ENCODE results near the gene HTR3A. TPM values are rescaled to one million over a fixed set of nuclear protein-coding genes. Genes with fewer than 3 reads are reported as not detected.

The HTR3A gene
- total and polyA plus RNA-seq, 9 of the 15 experiments (the other 6 are each of a cell fraction or from before 2014, with no cell fraction given), result not detected

GRCh38 chr11:113977071-113977490, 2.2 kb downstream of the HTR3A start:
- H2AFZ ChIP-seq (ENCODE audit: low read depth, low read length), result no peak overlapping the region
- CTCF ChIA-PET (ENCODE audit: low intra/inter-chr PET ratio), result no interaction called here
- ATAC-seq (no peak), FAIRE-seq (no peak), DNase-seq (ENCODE audit: extremely low read depth in 1 of 4, low spot score in 3 of 4) (no peak)
- H3K27ac ChIP-seq (ENCODE audit: extremely low read depth, low read depth, low read length), result no peak overlapping the region
- in situ Hi-C loops (cut with MboI), result no loop called here
- no peak overlapping the region for H3K4me2 ChIP-seq (ENCODE audit: insufficient read depth, low read length)
- H3K27me3 ChIP-seq (ENCODE audit: control insufficient read depth in 2 of 2, insufficient read depth in 2 of 2, low read length in 2 of 2), result peaks cover 21 to 79% of the 10 kb centered on the region in 2 experiments
- H3K9ac ChIP-seq (ENCODE audit: insufficient read depth in 1 of 2, low read depth in 2 of 2, low read length in 2 of 2), result no peak overlapping the region
- 0 out of 2 replicates have a peak, but pooled peaks cover 4% of the 10 kb centered on the region for H4K20me1 ChIP-seq (replicated peaks; ENCODE audit: control insufficient read depth, insufficient read depth, low read length)
- H3K36me3 ChIP-seq (ENCODE audit: control insufficient read depth, insufficient read depth, low read length), result no peaks in the 10 kb centered on the region
- H3K79me2 ChIP-seq (ENCODE audit: control insufficient read depth, insufficient read depth, low read length), result no peaks in the 10 kb centered on the region
- peaks cover 0 to 7% of the 10 kb centered on the region in 2 experiments; a peak in 2 of 5 replicates for H3K4me1 ChIP-seq (replicated peaks in 1 of 2; ENCODE audit: control insufficient read depth in 2 of 2, insufficient read depth in 2 of 2, low read length in 2 of 2)
- 4% methylated on average over 4 of the region's 4 CpGs for WGBS (ENCODE audit: insufficient coverage, low coverage, missing lambda C conversion rate)
- H3K4me3 ChIP-seq, result no peak overlapping the region
- no TSS peak for BruUV-seq (replicated peaks)
- H3K9me1 ChIP-seq (ENCODE audit: control insufficient read depth, insufficient read depth, low read length), result no peaks in the 10 kb centered on the region
- H3K9me3 ChIP-seq (replicated peaks; ENCODE audit: control insufficient read depth, insufficient read depth, low read depth, low read length), result no peaks in the 10 kb centered on the region
- TF ChIP-seq ATF7 (IDR thresholded peaks at IDR 0.05) (no peak), ETV1 (tag; conservative IDR thresholded peaks at IDR 0.05; ENCODE audit: low read depth) (no peak), BRCA1 (IDR thresholded peaks at IDR 0.05) (no peak), BRCA1 (CRISPR knock-in tag; IDR thresholded peaks at IDR 0.05) (no peak)
- intact Hi-C loops (cut with micrococcal nuclease), result loop anchor here (10.0 kb wide), 1 partner anchor 172 kb away; no protein-coding TSS in a partner anchor
- POLR2A ChIA-PET, result interaction anchor here (1.4 kb wide), 1 partner anchor 285 kb away, joined by 4 read pairs; no protein-coding TSS in a partner anchor

GRCh38 chr11:113977701-113978100, 2.8 kb downstream of the HTR3A start:
- peaks cover 19 to 80% of the 10 kb centered on the region in 2 experiments for H3K27me3 ChIP-seq (ENCODE audit: control insufficient read depth in 2 of 2, insufficient read depth in 2 of 2, low read length in 2 of 2)
- intact Hi-C loops (cut with micrococcal nuclease), result loop anchor here (10.0 kb wide), 1 partner anchor 173 kb away; no protein-coding TSS in a partner anchor
- no peak for DNase-seq (ENCODE audit: extremely low read depth in 1 of 4, low spot score in 3 of 4)
- no peak overlapping the region for H2AFZ ChIP-seq (ENCODE audit: low read depth, low read length)
- no peak overlapping the region for H3K4me3 ChIP-seq
- no peak overlapping the region for H3K4me2 ChIP-seq (ENCODE audit: insufficient read depth, low read length)
- no TSS peak for BruUV-seq (replicated peaks)
- POLR2A ChIA-PET, result no interaction called here
- no peak overlapping the region for H3K9ac ChIP-seq (ENCODE audit: insufficient read depth in 1 of 2, low read depth in 2 of 2, low read length in 2 of 2)
- CTCF ChIA-PET (ENCODE audit: low intra/inter-chr PET ratio), result no interaction called here
- no peak for FAIRE-seq
- H3K9me1 ChIP-seq (ENCODE audit: control insufficient read depth, insufficient read depth, low read length), result no peaks in the 10 kb centered on the region
- H3K4me1 ChIP-seq (replicated peaks in 1 of 2; ENCODE audit: control insufficient read depth in 2 of 2, insufficient read depth in 2 of 2, low read length in 2 of 2), result peaks cover 0 to 7% of the 10 kb centered on the region in 2 experiments; a peak in 2 of 5 replicates
- H3K9me3 ChIP-seq (replicated peaks; ENCODE audit: control insufficient read depth, insufficient read depth, low read depth, low read length), result no peaks in the 10 kb centered on the region
- ATAC-seq, result no peak
- TF ChIP-seq DMBX1 (CRISPR knock-in tag; IDR thresholded peaks at IDR 0.05; ENCODE audit: borderline replicate concordance), result no peak
- TF ChIP-seq RBBP5 (IDR thresholded peaks at IDR 0.05; ENCODE audit: borderline replicate concordance, insufficient read depth, low read length, poor library complexity, severe bottlenecking), result no peak
- TF ChIP-seq ADNP (tag; IDR thresholded peaks at IDR 0.05), result no peak
- no peak for TF ChIP-seq ZNF707 (CRISPR knock-in tag; conservative IDR thresholded peaks at IDR 0.05)
- no peak for TF ChIP-seq TCF3 (CRISPR knock-in tag; IDR thresholded peaks at IDR 0.05)
- no peak for TF ChIP-seq AFF4 (CRISPR knock-in tag; IDR thresholded peaks at IDR 0.05)
- TF ChIP-seq BRF2 (IDR thresholded peaks at IDR 0.05; ENCODE audit: borderline replicate concordance, insufficient read depth, insufficient read length), result no peak
- TF ChIP-seq GTF2F1 (IDR thresholded peaks at IDR 0.05; ENCODE audit: low read depth, low read length), result no peak
- WGBS (ENCODE audit: insufficient coverage, low coverage, missing lambda C conversion rate), result 2% methylated on average over 11 of the region's 11 CpGs
- no peaks in the 10 kb centered on the region for H3K36me3 ChIP-seq (ENCODE audit: control insufficient read depth, insufficient read depth, low read length)
- no peak overlapping the region for H3K27ac ChIP-seq (ENCODE audit: extremely low read depth, low read depth, low read length)
- 0 out of 2 replicates have a peak, but pooled peaks cover 3% of the 10 kb centered on the region for H4K20me1 ChIP-seq (replicated peaks; ENCODE audit: control insufficient read depth, insufficient read depth, low read length)
- in situ Hi-C loops (cut with MboI), result no loop called here
- H3K79me2 ChIP-seq (ENCODE audit: control insufficient read depth, insufficient read depth, low read length), result no peaks in the 10 kb centered on the region
